HepG2 (cell line): ENCODE data around the gene ST6GAL2. TPM values are rescaled to one million over a fixed set of nuclear protein-coding genes. Genes with fewer than 3 reads are reported as not detected.

ENCODE experiments used
- ATAC-seq: fragments of 200-7000 bp; cut with Tn5 transposase; 3 replicates; pipeline ENCODE4 v1.9.1; 2020; ENCODE audit warnings: mild to moderate bottlenecking, moderate library complexity
- BruUV-seq: library from RNA; stranded (reverse); fragments of 400-500 nt; replicated peaks from 2 replicates; lab custom pipeline; 2021; lab: Mats Ljungman, UMichigan
- CTCF ChIA-PET: fragments of 300-600 bp; formaldehyde crosslinking; extraction: SDS; loops from one replicate; lab custom pipeline; 2021; ENCODE audit warnings: low total read pairs, inconsistent platforms, low intra/inter-chr PET ratio; lab: Yijun Ruan, JAX
- POLR2A ChIA-PET: fragments of 350-600 bp; sonication (Branson Sonifier 250); formaldehyde crosslinking; loops from one replicate; lab custom pipeline; 2020; ENCODE audit warnings: antibody characterized with exemption, inconsistent platforms; lab: Yijun Ruan, JAX
- DNase-seq: peaks from one replicate; pipeline ENCODE4 v3.0.0-alpha.2; 2015; ENCODE audit warnings: low spot score
- FAIRE-seq: peaks from 3 replicates; lab custom pipeline; 2011; peaks lifted over from hg19 to GRCh38; lab: Jason Lieb, UNC
- H2AFZ ChIP-seq: one replicate; pipeline ENCODE4 v1.6.1; 2011; ENCODE audit warnings: low read length, inconsistent platforms
- H3K27ac ChIP-seq: fragments of 300-600 bp; 3 replicates; pipeline ENCODE4 v1.8.0; 2011; ENCODE audit warnings: mixed run types, mild to moderate bottlenecking, mixed read lengths, low read length, inconsistent platforms; ENCODE audit not compliant: insufficient read depth; ENCODE audit errors: extremely low read length
- H3K27me3 ChIP-seq, 2 experiments: fragments of 200-600 bp in 1 of 2; 2 replicates in 1 of 2; 3 replicates in 1 of 2; pipeline versions ENCODE4 v1.6.0 to v1.8.0; 2011; ENCODE audit warnings: low read length in 2 of 2, mild to moderate bottlenecking in 2 of 2, moderate library complexity in 2 of 2, inconsistent platforms in 1 of 2; ENCODE audit not compliant: insufficient read depth in 2 of 2, control insufficient read depth in 1 of 2
- H3K36me3 ChIP-seq, 2 experiments: fragments of 200-600 bp in 1 of 2; replicated peaks in 1 of 2; 2 replicates in 1 of 2; 3 replicates in 1 of 2; pipeline versions ENCODE4 v1.5.1 to v1.8.0; 2011; ENCODE audit warnings: low read length in 2 of 2, inconsistent platforms in 1 of 2; ENCODE audit not compliant: insufficient read depth in 2 of 2, control insufficient read depth in 1 of 2
- H3K4me1 ChIP-seq: 2 replicates; pipeline ENCODE4 v1.5.1; 2012; ENCODE audit warnings: low read length, inconsistent platforms; ENCODE audit not compliant: insufficient read depth
- H3K4me2 ChIP-seq: 2 replicates; pipeline ENCODE4 v1.6.0; 2011; ENCODE audit warnings: low read depth, low read length, inconsistent platforms
- H3K4me3 ChIP-seq, 3 experiments: fragments of 200-600 bp in 1 of 3; sonication (generic), shearing (Covaris generic) in 1 of 3; replicated peaks in 1 of 3; 2 replicates each; pipeline ENCODE4 v1.5.1; 2011 to 2016; ENCODE audit warnings: low read length in 3 of 3, inconsistent platforms in 2 of 3, low read depth in 2 of 3, mild to moderate bottlenecking in 2 of 3, control low read depth in 1 of 3, mixed read lengths in 1 of 3; ENCODE audit not compliant: insufficient read depth in 1 of 3
- H3K79me2 ChIP-seq: one replicate; pipeline ENCODE4 v1.6.1; 2011; ENCODE audit warnings: low read length, inconsistent platforms; ENCODE audit not compliant: insufficient read depth
- H3K9ac ChIP-seq: 2 replicates; pipeline ENCODE4 v1.6.0; 2011; ENCODE audit warnings: mild to moderate bottlenecking, low read depth, low read length, inconsistent platforms; ENCODE audit not compliant: insufficient read depth
- H3K9me3 ChIP-seq: 2 replicates; pipeline ENCODE4 v1.5.1; 2012; ENCODE audit warnings: mild to moderate bottlenecking, low read length
- H4K20me1 ChIP-seq: 2 replicates; pipeline ENCODE4 v1.6.0; 2011; ENCODE audit warnings: inconsistent platforms, mild to moderate bottlenecking, low read length, moderate library complexity; ENCODE audit not compliant: insufficient read depth
- CEBPB ChIP-seq: IDR thresholded peaks from 2 replicates; pipeline ENCODE4 v1.6.1; 2011; ENCODE audit warnings: low read depth, low read length, improper control_type of control experiment, borderline replicate concordance
- ZNF138 ChIP-seq: sonication (generic); formaldehyde crosslinking; IDR thresholded peaks from 2 replicates; pipeline ENCODE4 v1.5.0; 2020; ENCODE audit warnings: mild to moderate bottlenecking, low read depth, missing genetic modification reagents
- WGBS: methylation state at CpG from one replicate; pipeline ENCODE4 v1.1.6; 2017; ENCODE audit warnings: low lambda C conversion rate; 5-methylcytosine and 5-hydroxymethylcytosine counted together
- in situ Hi-C: cut with HindIII; loops from 2 replicates; pipeline ENCODE4 v1.10.0; 2017; ENCODE audit warnings: low pct_unique_long_range_greater_than_20kb; ENCODE audit not compliant: extremely low pct_ligation_motif_present
- intact Hi-C: fragments of 100-400 bp; cut with micrococcal nuclease; formaldehyde crosslinking; loops from one replicate; pipeline ENCODE4 v1.10.0; 2022; ENCODE audit not compliant: unreplicated experiment
- polyA plus RNA-seq, 8 experiments: library from polyadenylated mRNA; depleted of rRNA in 3 of 8; stranded (reverse) in 7 of 8; unstranded in 1 of 8; fragments of >200 nt; fragmentation: Illumina TruSeq in 4 of 8; extraction: Trizol in 4 of 8; gene quantifications; 2 replicates each; pipeline versions ENCODE4 v1.2.1 to v1.2.3, GENCODE V29; 2011 to 2016; ENCODE audit warnings: low read depth in 4 of 8, missing spikeins in 1 of 8, mixed read lengths in 1 of 8; ENCODE audit not compliant: insufficient read depth in 1 of 8
- total RNA-seq, 5 experiments: library from RNA; depleted of rRNA; stranded (reverse); fragments of >200 nt; fragmentation: Illumina TruSeq; extraction: Trizol; gene quantifications; 2 replicates each; pipeline ENCODE4 v1.2.3, GENCODE V29; 2016; ENCODE audit warnings: low read depth in 1 of 5
- TF ChIP-seq, protein P1 (sequence below): sonication (generic); formaldehyde crosslinking; IDR thresholded peaks from 2 replicates; pipeline ENCODE4 v1.5.1; 2020; ENCODE audit warnings: missing genetic modification reagents, mild to moderate bottlenecking, borderline replicate concordance
- TF ChIP-seq, protein P2 (sequence below): IDR thresholded peaks from 2 replicates; pipeline ENCODE4 v1.6.1; 2016; ENCODE audit warnings: missing biosample characterization, missing genetic modification reagents, low read depth

ST6GAL2 gene
- total and polyA plus RNA-seq, 2 of the 13 experiments (the other 11 are each of a cell fraction or from before 2014, with no cell fraction given) = not detected

DNA sequence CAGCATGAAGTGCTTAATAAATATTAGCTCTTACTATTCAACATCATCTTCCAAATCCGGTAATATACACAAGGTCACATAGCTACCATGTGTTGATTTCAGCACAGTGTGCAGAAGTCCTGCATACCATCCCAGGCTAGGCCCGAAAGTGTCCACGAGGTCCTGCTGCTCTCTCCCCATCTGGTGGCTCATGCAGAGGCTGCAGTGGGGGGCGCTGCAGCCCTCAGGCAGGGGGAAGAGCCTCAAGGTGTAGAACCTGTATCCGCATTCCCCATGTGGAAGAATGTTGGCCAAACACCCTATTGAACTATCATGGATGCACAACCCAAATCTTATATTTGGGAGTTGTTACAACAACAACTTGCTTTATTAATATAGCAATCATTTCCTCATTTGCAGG, 88.5 kb downstream of the ST6GAL2 start (continued):
- TF ChIP-seq, protein P1, sequence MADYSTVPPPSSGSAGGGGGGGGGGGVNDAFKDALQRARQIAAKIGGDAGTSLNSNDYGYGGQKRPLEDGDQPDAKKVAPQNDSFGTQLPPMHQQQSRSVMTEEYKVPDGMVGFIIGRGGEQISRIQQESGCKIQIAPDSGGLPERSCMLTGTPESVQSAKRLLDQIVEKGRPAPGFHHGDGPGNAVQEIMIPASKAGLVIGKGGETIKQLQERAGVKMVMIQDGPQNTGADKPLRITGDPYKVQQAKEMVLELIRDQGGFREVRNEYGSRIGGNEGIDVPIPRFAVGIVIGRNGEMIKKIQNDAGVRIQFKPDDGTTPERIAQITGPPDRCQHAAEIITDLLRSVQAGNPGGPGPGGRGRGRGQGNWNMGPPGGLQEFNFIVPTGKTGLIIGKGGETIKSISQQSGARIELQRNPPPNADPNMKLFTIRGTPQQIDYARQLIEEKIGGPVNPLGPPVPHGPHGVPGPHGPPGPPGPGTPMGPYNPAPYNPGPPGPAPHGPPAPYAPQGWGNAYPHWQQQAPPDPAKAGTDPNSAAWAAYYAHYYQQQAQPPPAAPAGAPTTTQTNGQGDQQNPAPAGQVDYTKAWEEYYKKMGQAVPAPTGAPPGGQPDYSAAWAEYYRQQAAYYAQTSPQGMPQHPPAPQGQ (CRISPR knock-in tag) = no peak
- TF ChIP-seq, protein P2, sequence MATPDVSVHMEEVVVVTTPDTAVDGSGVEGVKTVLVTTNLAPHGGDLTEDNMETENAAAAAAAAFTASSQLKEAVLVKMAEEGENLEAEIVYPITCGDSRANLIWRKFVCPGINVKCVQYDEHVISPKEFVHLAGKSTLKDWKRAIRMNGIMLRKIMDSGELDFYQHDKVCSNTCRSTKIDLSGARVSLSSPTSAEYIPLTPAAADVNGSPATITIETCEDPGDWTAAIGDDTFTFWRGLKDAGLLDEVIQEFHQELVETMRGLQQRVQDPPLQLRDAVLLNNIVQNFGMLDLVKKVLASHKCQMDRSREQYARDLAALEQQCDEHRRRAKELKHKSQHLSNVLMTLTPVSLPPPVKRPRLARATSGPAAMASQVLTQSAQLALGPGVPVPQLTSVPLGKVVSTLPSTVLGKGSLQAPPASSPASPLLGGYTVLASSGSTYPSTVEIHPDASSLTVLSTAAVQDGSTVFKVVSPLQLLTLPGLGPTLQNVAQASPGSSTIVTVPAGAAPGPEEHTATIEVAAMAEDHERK = no peak

DNA sequence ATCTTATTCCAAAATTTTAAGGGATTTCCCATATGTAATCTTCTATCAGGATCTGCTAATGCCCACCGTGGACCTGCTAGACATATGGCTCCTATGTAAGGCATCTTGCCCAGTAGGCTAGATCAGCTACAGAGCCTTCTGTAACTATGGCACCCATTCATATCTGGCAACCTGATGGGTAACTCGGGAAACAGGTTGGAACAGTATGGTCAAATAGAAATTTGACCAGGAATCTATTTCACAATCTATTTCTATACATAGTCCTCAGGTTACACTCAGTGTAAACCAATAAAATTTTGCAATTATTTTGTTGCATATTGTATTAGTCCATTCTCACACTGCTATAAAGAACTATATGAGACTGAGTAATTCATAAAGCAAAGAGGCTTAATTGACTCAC, 93.3 kb downstream of the ST6GAL2 start:
- Histone ChIP-seq H3K9ac (no peak overlapping the region), H2AFZ (no peak overlapping the region), H3K36me3 (no peaks in the 10 kb centered on the region), H3K9me3 (peaks cover 31% of the 10 kb centered on the region; the same call in 1 of the 2 replicates), H3K4me1 (no peaks in the 10 kb centered on the region), H4K20me1 (no peaks in the 10 kb centered on the region), H3K27me3 (no peaks in the 10 kb centered on the region)
- ChIA-PET CTCF (no interaction called here), POLR2A (no interaction called here)
- WGBS = 3% methylated on average over 2 of the region's 2 CpGs
- DNase-seq (no peak), FAIRE-seq (no peak)
- intact Hi-C loops = no loop called here
- no TSS peak for BruUV-seq
- TF ChIP-seq CEBPB = peak; percentile 24; the same call in 1 of the 2 replicates
- no peak for TF ChIP-seq ZNF138 (CRISPR knock-in tag)
- TF ChIP-seq, all 625 proteins: peak for 1
- no peak overlapping the region for H3K4me2 ChIP-seq
- no peak overlapping the region for H3K27ac ChIP-seq
- in situ Hi-C loops = no loop called here
- ATAC-seq = no peak
- no peak overlapping the region for H3K4me3 ChIP-seq
- H3K79me2 ChIP-seq = no peaks in the 10 kb centered on the region
